Activated T-cell treated with anti-CD3 and anti-CD28 coated beads for 4 hours (primary cell): ENCODE data around the gene AGK.
"Not testable (repeated sequence)": the region's sequence is repeated elsewhere in the genome, so short reads cannot be mapped to it uniquely, and the experiment has no call there.

ENCODE experiments used
- DNase-seq: peaks from one replicate; pipeline ENCODE4 v3.0.0-alpha.2; 2020

The AGK gene

GRCh38 chr7:141688043-141688442 is 136.8 kb downstream of the AGK start:
- DNase-seq, result no peak

- DNase-seq, result not testable (repeated sequence)
Observed at GRCh38 chr7:141689072-141689825, 138.0 kb downstream of the AGK start.

- no peak for DNase-seq
Observed at GRCh38 chr7:141691540-141691939, 140.3 kb downstream of the AGK start.

GRCh38 chr7:141691961-141692360 is 140.8 kb downstream of the AGK start:
- DNase-seq, result no peak

GRCh38 chr7:141693082-141693481 is 141.9 kb downstream of the AGK start:
- DNase-seq, result no peak

- DNase-seq, result no peak
Observed at GRCh38 chr7:141695803-141696289, 144.6 kb downstream of the AGK start.

- no peak for DNase-seq
Observed at GRCh38 chr7:141696348-141696747, 145.1 kb downstream of the AGK start.

- DNase-seq, result no peak
Observed at GRCh38 chr7:141697211-141697871, 146.1 kb downstream of the AGK start.

- no peak for DNase-seq
Observed at GRCh38 chr7:141698247-141699015, 147.2 kb downstream of the AGK start.

- no peak for DNase-seq
Observed at GRCh38 chr7:141699860-141700259, 148.7 kb downstream of the AGK start.

- no peak for DNase-seq
Observed at GRCh38 chr7:141700296-141700847, 149.2 kb downstream of the AGK start.

- peak; percentile 0 for DNase-seq
Observed at GRCh38 chr7:141700848-141701371, 149.7 kb downstream of the AGK start.

GRCh38 chr7:141701489-141702046 is 150.4 kb downstream of the AGK start:
- peak; percentile 52 for DNase-seq

GRCh38 chr7:141702047-141702567 is 150.9 kb downstream of the AGK start, which contains the start of gene DENND11:
Gene DENND11, minus strand, starts transcription at chr7:141702166. Its CDS starts 13 bp downstream, at chr7:141702153.
- DNase-seq, result peak; percentile 26

GRCh38 chr7:141702892-141703291 is 151.7 kb downstream of the AGK start:
- DNase-seq, result no peak

GRCh38 chr7:141704112-141704511 is 152.9 kb downstream of the AGK start:
- DNase-seq, result no peak

GRCh38 chr7:141704741-141705140 is 153.5 kb downstream of the AGK start:
- no peak for DNase-seq
